A549 (cell line): ENCODE measurements around the gene PGA5.

Experiments used
- GATA3 ChIP-seq: IDR thresholded peaks from 2 replicates; pipeline ENCODE4 v1.6.1; 2012; ENCODE audit warnings: borderline replicate concordance
- JUN ChIP-seq, 2 experiments: fragments of >200 bp; sonication (Bioruptor Twin); formaldehyde crosslinking; IDR thresholded peaks; 2 replicates in 1 of 2; 3 replicates in 1 of 2; pipeline ENCODE4 v1.6.1; 2016 to 2017
- KDM1A ChIP-seq: fragments of 200-600 bp; sonication (generic); IDR thresholded peaks from 2 replicates; pipeline ENCODE4 v1.6.1; 2016; ENCODE audit warnings: low read depth, mild to moderate bottlenecking
- POLR2A ChIP-seq: IDR thresholded peaks from 2 replicates; pipeline ENCODE4 v1.6.1; 2012; ENCODE audit warnings: mild to moderate bottlenecking, low read length
- RFX5 ChIP-seq: fragments of 450-650 bp; IDR thresholded peaks from 2 replicates; pipeline ENCODE4 v1.7.1; 2014; ENCODE audit warnings: antibody characterized with exemption, mild to moderate bottlenecking, moderate library complexity
- TF ChIP-seq, protein P1 (sequence below): fragments of >200 bp; sonication (Bioruptor Twin); formaldehyde crosslinking; IDR thresholded peaks from 3 replicates; pipeline ENCODE4 v1.5.1; 2016
- TF ChIP-seq, protein P2 (sequence below): fragments of >200 bp; sonication (Bioruptor Twin); formaldehyde crosslinking; IDR thresholded peaks from 3 replicates; pipeline ENCODE4 v1.6.1; 2016
- TF ChIP-seq, protein P3 (sequence below): fragments of 450-650 bp; IDR thresholded peaks from 2 replicates; pipeline ENCODE4 v1.6.1; 2014; ENCODE audit warnings: antibody characterized with exemption
- TF ChIP-seq, protein P4 (sequence below): fragments of 200-600 bp; sonication (generic); IDR thresholded peaks from 2 replicates; pipeline ENCODE4 v1.6.1; 2016; ENCODE audit warnings: antibody characterized with exemption, mild to moderate bottlenecking, moderate library complexity
- TF ChIP-seq, protein P5 (sequence below): IDR thresholded peaks from 2 replicates; pipeline ENCODE4 v1.6.1; 2012

DNA sequence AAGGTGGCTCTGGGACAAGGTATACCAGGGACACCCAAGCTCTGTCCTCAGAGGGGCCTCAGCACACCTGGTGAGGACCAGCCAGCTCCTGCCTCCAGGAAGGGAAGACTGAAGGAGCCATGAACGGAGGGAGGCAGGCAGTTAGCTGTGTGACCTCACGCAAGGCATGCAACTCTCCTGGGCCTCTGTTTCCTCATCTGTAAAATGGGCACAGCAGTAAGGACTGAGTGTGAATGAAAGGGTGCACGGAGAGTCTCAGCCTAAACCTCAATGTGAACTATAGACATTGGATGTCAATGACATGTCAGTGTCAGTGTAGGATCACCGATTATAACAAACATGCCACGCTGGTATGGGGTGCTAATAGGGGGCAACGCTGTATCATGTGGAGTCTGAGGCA, 18.4 kb downstream of the PGA5 start:
- TF ChIP-seq POLR2A (no peak), KDM1A (no peak), GATA3 (no peak), JUN (IDR thresholded peaks at IDR 0.05) (no peak), RFX5 (no peak)
- TF ChIP-seq, protein P1, sequence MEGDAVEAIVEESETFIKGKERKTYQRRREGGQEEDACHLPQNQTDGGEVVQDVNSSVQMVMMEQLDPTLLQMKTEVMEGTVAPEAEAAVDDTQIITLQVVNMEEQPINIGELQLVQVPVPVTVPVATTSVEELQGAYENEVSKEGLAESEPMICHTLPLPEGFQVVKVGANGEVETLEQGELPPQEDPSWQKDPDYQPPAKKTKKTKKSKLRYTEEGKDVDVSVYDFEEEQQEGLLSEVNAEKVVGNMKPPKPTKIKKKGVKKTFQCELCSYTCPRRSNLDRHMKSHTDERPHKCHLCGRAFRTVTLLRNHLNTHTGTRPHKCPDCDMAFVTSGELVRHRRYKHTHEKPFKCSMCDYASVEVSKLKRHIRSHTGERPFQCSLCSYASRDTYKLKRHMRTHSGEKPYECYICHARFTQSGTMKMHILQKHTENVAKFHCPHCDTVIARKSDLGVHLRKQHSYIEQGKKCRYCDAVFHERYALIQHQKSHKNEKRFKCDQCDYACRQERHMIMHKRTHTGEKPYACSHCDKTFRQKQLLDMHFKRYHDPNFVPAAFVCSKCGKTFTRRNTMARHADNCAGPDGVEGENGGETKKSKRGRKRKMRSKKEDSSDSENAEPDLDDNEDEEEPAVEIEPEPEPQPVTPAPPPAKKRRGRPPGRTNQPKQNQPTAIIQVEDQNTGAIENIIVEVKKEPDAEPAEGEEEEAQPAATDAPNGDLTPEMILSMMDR, result no peak
- TF ChIP-seq, protein P2, sequence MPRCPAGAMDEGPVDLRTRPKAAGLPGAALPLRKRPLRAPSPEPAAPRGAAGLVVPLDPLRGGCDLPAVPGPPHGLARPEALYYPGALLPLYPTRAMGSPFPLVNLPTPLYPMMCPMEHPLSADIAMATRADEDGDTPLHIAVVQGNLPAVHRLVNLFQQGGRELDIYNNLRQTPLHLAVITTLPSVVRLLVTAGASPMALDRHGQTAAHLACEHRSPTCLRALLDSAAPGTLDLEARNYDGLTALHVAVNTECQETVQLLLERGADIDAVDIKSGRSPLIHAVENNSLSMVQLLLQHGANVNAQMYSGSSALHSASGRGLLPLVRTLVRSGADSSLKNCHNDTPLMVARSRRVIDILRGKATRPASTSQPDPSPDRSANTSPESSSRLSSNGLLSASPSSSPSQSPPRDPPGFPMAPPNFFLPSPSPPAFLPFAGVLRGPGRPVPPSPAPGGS, result no peak
- TF ChIP-seq, protein P3, sequence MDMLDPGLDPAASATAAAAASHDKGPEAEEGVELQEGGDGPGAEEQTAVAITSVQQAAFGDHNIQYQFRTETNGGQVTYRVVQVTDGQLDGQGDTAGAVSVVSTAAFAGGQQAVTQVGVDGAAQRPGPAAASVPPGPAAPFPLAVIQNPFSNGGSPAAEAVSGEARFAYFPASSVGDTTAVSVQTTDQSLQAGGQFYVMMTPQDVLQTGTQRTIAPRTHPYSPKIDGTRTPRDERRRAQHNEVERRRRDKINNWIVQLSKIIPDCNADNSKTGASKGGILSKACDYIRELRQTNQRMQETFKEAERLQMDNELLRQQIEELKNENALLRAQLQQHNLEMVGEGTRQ, result no peak
- TF ChIP-seq, protein P4, sequence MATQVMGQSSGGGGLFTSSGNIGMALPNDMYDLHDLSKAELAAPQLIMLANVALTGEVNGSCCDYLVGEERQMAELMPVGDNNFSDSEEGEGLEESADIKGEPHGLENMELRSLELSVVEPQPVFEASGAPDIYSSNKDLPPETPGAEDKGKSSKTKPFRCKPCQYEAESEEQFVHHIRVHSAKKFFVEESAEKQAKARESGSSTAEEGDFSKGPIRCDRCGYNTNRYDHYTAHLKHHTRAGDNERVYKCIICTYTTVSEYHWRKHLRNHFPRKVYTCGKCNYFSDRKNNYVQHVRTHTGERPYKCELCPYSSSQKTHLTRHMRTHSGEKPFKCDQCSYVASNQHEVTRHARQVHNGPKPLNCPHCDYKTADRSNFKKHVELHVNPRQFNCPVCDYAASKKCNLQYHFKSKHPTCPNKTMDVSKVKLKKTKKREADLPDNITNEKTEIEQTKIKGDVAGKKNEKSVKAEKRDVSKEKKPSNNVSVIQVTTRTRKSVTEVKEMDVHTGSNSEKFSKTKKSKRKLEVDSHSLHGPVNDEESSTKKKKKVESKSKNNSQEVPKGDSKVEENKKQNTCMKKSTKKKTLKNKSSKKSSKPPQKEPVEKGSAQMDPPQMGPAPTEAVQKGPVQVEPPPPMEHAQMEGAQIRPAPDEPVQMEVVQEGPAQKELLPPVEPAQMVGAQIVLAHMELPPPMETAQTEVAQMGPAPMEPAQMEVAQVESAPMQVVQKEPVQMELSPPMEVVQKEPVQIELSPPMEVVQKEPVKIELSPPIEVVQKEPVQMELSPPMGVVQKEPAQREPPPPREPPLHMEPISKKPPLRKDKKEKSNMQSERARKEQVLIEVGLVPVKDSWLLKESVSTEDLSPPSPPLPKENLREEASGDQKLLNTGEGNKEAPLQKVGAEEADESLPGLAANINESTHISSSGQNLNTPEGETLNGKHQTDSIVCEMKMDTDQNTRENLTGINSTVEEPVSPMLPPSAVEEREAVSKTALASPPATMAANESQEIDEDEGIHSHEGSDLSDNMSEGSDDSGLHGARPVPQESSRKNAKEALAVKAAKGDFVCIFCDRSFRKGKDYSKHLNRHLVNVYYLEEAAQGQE, result no peak
- TF ChIP-seq, protein P5, sequence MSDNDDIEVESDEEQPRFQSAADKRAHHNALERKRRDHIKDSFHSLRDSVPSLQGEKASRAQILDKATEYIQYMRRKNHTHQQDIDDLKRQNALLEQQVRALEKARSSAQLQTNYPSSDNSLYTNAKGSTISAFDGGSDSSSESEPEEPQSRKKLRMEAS, result no peak
